ENCODE results near the gene FKBP1C.

DNA sequence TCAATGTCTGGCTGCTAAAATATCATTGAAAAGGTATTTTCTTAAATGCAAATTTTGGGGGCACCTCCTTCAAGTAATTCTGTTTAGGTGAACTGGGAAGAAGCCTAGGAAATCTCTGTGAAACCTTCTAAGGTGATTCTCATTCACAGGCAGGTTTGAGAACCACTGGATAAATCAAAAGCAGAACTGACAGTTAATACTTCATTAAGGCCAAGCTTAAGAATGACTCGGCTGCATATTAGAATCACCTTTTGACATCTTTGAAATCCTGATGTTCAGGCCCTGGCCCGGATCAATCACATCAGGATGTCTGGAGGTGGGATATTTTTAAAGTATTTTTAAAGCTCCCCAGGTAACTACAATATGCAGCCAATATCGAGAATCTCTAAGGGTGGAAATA, 50.6 kb downstream of the FKBP1C start:
- TF ChIP-seq, protein P1, sequence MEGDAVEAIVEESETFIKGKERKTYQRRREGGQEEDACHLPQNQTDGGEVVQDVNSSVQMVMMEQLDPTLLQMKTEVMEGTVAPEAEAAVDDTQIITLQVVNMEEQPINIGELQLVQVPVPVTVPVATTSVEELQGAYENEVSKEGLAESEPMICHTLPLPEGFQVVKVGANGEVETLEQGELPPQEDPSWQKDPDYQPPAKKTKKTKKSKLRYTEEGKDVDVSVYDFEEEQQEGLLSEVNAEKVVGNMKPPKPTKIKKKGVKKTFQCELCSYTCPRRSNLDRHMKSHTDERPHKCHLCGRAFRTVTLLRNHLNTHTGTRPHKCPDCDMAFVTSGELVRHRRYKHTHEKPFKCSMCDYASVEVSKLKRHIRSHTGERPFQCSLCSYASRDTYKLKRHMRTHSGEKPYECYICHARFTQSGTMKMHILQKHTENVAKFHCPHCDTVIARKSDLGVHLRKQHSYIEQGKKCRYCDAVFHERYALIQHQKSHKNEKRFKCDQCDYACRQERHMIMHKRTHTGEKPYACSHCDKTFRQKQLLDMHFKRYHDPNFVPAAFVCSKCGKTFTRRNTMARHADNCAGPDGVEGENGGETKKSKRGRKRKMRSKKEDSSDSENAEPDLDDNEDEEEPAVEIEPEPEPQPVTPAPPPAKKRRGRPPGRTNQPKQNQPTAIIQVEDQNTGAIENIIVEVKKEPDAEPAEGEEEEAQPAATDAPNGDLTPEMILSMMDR (IDR thresholded peaks at IDR 0.05), result no peak
- no peak for TF ChIP-seq POLR2A (IDR thresholded peaks at IDR 0.05)
